ENCODE measurements around the gene IL15.
"Not testable (repeated sequence)": the region's sequence is repeated elsewhere in the genome, so short reads cannot be mapped to it uniquely, and the experiment has no call there.

The IL15 gene

DNA sequence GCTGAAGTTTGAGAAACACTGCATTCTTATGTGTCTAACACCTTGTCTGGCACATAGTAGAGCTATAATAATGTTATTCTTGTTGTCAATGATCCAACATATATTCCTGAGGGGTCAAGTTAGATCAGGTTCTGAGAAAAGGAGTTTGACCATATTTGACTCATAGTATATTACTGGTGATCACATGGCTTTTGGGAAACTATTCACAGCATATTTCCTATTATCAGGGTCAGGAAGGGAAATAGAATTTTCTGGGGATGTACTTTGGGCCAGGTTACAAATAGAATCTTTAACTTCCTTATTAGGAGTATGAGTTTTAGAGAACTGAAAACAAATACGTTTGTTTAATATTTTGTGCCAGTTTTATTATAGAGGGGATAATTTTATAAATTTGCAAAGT, 11.6 kb downstream of the IL15 start:
- peak; percentile 49 for DNase-seq (ENCODE audit: low read depth)

DNA sequence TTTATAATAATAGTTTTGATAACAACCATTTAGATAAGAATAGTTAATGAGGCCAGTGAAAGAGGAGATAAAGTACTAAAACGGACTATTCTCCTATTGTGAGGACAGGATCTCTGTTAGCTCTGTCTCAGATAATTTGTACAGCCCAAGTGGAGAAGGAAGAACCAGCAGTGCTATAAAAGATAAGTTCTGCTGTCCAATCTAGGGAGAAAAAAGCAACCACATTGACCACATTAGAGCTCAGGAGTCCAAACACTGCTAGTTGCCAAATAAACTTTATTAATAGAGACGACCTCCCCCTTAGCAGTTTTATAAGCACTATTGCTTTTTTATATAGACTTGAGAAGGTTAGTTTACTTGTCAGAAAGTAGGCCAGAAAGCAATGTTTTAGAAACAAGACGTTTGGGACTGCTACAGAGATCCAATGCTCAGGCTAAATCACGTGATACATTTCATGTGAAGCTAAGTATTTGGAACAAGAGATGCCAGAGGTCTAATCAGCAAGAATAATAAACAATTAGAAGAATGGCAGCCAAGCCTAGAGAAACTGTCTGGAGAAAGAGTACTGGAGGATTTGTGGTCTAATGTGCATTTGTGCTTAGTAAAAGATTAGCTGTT, 15.9 kb downstream of the IL15 start:
- peak; percentile 91 for DNase-seq (ENCODE audit: low read depth)

DNA sequence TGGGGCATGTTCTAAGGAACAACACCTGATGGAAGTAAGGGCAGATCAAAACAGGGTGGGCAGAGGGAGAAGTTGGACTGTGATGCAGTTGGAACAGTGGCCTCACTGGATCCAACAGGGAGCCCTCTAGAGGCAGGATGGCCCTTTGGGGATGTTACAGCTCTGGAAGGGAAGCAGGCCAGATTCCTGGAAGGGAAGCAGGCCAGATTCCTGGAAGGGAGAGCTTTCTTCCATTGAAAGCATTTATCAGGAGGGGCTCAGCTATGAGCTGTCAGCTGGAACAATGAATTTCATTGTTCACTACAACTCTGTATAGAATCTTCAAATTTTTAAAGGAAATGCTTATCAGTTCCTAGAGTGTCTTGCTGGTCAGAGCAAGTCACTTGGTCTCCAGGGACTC, 17.7 kb downstream of the IL15 start:
- no peak for DNase-seq (ENCODE audit: low read depth)

DNA sequence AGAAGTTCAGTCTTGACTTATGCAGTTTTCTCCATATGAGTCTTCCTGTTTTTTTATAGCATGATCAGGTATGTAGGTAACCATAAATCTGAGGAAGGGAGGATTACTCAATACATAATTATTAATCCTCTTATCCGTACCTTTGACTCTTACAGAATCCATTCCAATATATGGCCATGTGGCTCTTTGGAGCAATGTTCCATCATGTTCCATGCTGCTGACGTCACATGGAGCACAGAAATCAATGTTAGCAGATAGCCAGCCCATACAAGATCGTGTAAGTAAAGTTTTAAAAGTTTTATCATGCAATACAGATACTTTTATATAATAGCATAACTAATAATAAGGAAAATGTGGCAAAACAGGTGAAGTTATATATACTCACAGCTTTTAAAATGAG, 19.6 kb downstream of the IL15 start:
- DNase-seq (ENCODE audit: low read depth): no peak

DNA sequence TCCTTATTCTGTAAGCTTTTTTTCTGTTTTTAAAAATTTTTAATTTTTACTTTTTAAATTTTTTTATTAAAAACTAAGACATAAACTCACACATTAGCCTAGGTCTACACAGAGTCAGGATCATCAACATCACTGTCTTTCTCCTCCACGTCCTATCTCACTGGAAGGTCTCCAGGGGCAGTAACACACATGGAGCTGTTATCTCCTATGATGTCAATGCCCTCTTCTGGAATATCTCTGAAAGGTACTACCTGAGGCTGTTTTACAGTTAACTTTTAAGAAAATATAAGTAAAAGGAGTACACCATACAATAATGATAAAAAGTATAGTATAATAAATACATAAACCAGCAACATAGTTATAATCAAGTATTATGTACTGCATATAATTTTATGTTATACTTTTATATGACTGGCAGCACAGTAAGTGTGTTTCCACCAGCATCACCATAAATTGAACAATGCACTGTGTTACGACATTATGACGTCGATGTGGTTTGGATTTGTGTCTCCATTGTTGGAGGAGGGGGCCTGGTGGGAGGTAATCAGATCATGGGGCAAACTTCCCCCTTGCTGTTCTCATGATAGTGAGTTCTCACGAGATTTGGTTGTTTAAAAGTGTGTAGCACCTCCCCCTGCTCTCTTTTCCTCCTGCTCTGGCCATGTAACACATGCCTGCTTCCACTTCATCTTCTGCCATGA, 21.3 kb downstream of the IL15 start:
- DNase-seq (ENCODE audit: low read depth): no peak

DNA sequence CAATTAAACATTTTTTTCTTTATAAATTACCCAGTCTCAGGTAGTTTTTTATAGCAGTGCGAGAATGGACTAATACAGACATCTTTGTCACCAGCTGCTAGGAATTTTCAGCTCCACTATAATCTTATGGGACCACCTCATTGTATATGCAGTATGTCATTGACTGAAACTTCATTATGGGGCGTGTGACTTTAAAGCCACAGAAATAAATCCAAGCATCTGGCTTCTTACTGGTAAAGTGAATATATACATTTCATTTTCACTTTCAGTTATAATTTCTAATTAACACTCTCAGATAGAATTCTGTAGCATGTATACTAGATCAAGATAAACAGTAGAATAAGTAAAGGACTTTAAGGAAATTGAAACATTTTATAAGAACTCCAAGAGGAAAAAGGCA, 21.9 kb downstream of the IL15 start:
- no peak for DNase-seq (ENCODE audit: low read depth)

DNA sequence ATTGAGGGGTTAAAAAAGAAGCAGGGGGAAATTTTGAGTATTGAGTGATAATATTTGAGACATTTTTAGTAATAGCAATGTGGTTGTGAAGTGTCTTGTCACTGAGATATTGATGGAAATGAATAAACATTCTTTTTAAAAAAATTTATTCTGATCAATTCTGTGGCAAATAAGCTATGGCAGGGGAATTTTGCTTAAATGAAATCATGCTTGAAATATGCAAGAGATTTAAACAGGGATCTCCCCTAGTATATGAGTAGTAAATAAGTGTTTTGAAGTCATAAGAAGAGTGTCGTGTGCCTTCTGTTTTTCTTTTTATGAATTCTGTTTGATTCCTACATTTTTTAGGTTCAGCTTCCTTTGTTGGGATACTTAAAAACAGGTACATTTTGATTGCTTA, 23.2 kb downstream of the IL15 start:
- DNase-seq (ENCODE audit: low read depth): peak; percentile 48

DNA sequence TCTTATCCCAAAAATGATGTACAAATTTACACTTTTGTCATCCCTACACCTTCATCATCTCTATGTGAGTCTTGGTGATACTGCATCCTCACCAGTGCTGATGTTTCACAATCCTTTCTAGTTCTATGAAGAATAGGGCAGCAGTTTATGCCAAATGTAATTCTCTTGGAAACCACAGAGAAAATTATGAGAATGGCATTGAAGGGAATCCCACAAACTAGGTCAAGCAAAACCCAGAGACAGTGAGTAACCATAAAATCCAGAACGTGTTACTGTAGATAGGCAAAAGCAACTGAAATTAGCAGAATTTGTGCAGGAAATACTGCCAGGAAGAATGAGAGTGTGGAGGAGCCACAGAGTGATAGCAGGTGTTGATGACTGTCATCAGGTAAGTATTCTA, 24.5 kb downstream of the IL15 start:
- DNase-seq (ENCODE audit: low read depth): peak; percentile 63

DNA sequence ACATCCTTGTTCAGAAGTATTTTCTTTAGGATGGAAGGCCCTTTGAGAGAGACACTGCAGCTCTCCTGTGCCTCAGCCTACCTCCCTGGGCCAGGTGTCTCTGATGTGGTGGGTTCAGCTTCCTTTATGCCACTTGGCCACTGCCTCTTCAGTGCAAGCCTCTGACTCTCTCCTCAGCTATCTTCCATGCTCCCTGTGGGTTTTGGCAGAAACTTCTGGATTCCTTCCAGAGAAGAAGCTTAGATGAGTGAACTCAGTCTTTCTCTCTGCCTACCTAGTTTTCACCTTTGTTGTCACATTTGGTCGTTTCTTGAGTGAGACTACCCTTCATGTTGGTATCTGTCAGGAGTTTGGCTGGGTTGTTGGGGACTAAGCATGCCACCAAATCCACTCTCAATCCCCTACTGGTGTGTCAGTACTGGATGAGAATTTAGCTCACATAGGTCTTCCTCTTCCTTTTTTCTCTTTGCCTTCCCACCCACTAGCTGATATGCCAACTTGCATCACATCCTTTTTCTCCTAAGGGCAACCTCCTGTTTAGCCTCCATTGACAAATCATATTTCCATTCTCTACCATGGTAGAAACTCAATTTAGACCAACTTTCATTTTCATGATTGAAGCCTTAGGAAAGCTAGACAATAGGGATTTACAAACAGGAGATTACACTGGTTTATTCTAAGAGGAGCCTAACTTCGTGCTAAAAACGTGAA, 32.0 kb downstream of the IL15 start:
- peak; percentile 66 for DNase-seq (ENCODE audit: low read depth)

DNA sequence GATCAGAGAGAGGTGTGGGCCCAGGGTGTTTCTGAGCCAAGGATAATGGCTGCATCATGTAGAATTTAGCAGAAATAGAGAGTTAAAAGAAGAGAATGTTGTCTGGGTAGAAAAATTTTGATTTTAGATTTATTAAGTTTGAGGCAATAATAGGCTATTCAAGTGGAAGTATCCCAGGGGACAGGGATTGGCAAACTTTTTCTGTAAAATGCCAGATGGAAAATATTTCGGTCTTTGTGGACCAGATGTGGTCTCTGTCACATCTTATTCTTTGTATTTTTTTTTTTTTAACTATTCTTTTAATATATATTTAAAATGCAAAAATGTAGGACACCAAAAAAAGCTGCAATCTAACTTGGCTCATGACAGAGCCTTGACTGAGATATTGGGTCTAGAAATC, 33.1 kb downstream of the IL15 start:
- DNase-seq (ENCODE audit: low read depth): no peak

DNA sequence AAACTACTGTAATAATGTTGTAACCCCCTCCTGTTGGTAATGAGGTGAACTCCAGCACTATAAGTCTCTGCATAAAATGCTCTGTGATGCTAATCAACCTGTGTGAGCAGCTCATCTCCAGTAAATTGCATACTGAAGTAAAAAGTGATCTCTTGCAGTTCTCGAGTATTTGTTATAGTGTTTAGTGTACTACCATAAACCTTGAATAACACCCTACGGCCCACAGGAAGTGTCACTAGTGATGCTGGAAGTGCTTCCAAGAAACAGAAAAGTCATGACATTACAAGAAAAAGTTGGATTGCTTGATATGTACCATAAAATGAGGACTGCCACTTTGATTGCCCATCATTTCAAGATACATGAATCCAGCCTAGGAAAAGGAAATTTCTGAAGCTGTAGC, 39.0 kb downstream of the IL15 start:
- no peak for DNase-seq (ENCODE audit: low read depth)

DNA sequence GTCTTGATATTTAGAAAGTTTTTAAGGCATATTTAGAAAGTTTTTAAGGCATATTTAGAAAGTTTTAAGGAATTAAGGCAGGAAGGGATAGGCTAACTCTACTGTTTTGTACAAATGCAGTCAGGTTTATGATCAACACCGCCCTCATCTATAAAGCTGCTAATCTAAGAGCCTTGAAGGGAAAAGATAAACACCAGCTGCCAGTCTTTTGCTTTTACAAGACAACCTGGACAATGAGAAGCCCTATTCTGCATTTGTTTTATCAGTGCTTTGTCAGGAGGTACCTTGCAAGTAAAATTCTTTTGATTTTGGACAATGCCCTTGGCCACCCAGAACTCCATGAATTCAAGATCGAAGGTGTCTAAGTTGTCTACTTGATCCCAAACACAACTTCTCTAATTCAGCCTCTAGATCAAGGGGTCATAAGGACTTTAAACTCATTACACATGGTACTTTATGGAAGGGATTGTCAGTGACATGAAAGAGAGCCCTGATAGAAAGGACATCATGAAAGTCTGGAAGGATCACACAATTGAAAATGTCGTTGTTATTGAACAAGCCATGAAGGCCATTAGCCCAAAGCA, 39.8 kb downstream of the IL15 start:
- no peak for DNase-seq (ENCODE audit: low read depth)

DNA sequence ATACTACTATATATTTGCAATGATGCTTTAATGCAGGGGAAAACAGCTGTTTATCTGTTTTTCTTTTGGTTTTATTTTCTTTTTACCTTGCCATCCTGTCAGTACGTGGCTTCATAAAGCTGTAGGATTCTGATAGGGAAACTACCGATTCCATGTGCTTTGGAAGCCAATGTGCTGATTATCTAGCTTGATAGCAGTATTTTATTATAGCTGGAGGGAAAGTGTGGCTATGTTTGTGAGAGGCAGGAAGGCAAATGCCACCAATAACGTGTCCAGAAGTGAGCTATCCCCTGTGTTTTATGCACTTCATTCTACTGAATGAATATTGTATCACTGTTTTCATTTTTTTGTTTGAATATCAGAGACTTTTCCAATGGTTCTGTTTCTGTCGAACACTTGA, 43.7 kb downstream of the IL15 start:
- DNase-seq (ENCODE audit: low read depth): no peak

DNA sequence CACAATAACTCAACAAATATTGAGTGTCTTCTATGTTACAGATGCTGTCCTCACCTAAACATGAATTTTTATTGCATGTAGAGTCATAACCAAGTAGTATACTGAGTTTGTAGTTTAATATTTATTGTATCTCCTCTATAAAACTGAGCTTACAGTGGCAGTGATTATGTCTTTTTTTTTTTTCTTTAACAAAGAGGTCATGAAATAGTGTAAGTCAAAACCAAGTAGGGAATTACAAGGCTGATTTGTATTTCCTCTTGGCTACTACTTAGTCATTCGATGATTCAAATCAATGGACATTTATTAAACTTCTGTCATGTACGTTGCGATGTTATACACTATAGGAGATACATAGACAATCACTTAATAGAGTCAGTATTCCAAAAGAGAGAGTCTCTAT, 48.4 kb downstream of the IL15 start:
- peak; percentile 47 for DNase-seq (ENCODE audit: low read depth)

DNA sequence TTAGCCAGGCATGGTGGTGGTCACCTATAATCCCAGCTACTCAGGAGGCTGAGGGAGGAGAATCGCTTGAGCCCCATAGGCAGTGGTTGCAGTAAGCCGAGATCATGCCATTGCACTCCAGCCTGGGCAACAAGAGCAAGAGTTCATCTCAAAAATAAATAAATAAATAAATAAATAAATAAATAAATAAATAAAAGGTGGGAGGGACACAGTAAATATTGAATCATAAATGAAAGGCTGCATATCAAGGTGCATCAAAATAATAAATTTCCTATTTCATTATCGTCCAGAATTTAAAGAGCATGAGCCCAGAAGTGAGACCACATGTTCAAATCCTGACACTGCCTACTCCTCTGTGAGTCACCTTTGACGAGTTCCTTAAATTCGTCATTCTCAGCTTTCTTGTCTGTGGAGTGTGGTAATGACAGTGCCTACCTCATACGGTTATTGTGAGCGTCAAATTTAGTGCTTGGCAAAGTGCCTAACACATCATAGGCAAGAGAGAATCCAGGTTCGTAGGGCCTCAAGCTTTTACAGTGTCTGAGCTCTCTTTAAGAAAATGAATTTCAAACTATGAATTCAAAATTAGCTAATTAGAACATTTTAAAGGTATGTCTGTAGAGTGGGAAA, 49.9 kb downstream of the IL15 start:
- peak; percentile 79 for DNase-seq (ENCODE audit: low read depth)

DNA sequence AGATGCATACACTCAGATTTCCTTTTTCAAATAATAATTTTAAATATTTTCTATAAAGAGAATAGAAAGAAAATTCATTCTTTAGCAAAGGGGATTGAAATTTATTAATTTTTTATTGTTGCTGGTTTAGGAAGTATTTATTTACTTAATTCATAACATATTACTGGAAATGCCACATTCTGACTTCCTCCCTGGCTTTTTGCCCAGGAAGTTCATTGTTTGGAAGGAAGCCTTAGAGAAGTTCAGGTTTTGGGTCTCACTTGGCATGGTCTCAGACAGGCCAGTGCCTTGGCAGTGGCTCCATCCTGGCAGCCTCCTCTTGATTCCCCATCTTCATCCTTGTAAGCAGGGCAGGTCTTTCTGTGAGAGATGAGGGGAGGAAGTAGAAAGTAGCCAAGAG, 50.5 kb downstream of the IL15 start:
- DNase-seq (ENCODE audit: low read depth): no peak

DNA sequence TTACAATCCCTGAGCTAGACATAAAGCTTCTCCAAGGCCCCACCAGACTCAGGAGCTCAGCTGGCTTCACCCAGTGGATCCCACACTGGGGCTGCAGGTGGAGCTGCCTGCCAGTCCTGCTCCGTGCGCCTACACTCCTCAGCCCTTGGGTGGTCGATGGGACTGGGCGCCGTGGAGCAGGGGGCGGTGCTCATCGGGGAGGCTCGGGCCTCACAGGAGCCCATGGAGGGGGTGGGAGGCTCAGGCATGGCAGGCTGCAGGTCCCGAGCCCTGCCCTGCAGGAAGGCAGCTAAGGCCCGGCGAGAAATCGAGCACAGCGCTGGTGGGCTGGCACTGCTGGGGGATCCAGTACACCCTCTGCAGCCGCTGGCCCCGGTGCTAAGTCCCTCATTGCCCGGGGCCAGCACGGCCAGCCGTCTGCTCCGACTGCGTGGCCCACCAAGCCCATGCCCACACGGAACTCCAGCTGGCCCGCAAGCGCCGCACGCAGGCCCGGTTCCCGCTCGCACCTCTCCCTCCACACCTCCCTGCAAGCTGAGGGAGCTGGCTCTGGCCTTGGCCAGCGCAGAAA, 53.4 kb downstream of the IL15 start:
- DNase-seq (ENCODE audit: low read depth): not testable (repeated sequence)

DNA sequence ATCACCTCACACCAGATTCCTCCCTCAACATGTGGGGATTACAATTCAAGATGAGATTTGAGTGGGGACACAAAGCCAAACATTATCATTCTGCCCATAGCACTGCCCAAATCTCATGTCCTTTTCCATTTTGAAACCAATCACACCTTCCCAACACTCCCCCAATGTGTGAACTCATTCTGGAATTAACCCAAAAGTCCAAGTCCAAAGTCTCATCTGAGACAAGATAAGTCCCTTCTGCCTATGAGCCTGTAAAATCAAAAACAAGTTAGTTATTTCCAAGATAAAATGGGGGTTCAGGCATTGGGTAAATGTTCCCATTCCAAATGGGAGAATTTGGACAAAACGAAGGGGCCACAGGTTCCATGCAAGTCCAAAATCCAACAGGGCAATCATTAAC, 54.9 kb downstream of the IL15 start:
- DNase-seq (ENCODE audit: low read depth): not testable (repeated sequence)

DNA sequence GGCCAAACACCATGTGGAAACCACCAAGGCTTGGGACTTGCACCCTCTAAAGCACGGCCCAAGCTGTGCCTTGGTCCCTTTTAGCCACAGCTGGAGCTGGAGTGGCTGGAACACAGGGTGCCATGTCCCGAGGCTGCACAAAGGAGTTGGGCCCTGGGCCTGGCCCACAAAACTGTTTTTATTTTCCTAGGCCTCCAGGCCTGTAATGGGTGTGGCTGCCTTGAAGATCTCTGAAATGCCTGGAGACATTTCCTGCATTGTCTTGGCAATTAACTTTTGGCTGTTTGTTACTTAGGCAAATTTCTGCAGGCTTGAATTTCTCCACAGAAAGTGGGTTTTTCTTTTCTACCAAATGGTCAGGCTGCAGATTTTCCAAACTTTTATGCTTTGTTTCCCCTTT, 55.7 kb downstream of the IL15 start:
- DNase-seq (ENCODE audit: low read depth): no peak

DNA sequence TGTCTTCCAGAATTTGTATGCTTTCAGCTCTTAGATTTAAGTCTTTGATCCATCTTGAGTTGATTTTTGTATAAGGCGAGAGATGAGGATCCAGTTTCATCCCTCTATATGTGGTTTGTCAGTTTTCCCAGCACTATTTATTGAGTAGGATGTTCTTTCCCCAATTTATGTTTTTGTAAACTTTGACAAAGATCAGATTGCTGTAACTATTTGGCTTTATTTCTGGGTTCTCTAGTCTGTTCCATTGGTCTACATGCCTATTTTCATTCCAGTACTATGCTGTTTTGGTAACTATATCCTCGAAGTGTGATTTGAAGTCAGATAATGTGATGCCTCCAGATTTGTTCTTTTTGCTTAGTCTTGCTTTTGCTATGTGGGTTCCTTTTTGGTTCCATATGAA, 60.7 kb downstream of the IL15 start:
- no peak for DNase-seq (ENCODE audit: low read depth)

DNA sequence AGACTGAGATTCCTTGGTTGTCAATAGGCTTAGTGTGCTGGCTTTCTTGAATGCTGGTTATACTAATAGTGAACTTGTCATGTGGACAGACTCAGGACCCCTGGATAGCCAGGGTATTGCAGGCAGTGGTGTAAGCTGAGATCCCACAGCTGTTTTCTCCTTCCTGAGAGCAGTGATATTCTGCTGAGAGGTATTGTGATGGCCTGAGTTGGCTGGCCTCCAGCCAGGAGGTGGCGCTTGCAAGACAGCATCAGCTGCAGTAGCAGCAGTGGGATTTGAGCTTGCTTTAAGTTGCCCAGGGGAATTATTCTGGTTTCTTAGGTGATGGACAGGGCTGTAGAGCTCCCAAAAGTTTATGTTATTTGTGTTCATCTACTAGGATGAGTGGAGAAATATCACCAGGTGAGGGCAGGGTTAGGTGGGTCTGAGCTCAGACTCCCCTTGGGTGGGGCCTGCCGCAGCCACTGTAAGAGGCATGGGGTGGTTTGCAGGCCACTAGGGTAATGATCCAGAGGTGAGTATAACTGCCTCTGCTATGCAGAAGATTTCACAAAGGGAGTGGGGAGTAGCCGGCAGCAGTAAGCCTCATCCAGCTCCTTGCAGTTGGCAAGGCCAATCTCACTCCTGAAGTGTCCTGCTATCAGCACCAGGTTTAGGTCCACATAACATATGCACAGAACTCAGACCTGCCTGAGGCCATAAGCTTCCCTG, 66.2 kb downstream of the IL15 start:
- peak; percentile 43 for DNase-seq (ENCODE audit: low read depth)

DNA sequence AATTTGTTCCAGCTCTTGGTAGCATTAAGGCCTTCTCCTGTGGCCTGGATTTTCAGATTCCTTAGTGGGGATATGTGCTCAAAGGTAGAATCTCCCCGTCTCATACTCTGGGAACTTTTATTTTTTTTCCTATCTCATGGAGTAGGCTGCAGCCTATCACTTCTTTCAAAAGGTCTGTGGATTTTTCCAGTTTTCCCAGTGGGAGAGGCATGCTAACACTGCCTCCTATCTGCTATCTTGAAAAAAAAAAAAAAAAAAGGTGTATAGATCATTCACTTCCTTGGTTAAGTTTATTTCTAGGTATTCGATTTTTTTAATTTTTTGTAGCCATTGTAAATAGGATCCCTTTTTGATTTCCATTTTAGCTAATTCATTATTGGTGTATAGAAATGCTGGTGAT, 67.1 kb downstream of the IL15 start:
- no peak for DNase-seq (ENCODE audit: low read depth)

All from iris pigment epithelial cell (primary cell).